Panc1 (cell line): ENCODE measurements around the gene ELP2. TPM values are rescaled to one million over a fixed set of nuclear protein-coding genes. Genes with fewer than 3 reads are reported as not detected.

Source experiments
- ATAC-seq: fragments of 200-7000 bp; cut with Tn5 transposase; 2 replicates; pipeline ENCODE4 v1.9.1; 2020; ENCODE audit warnings: mild to moderate bottlenecking, moderate library complexity
- BruUV-seq: library from RNA; stranded (reverse); fragments of 400-500 nt; replicated peaks from 2 replicates; lab custom pipeline; 2021; lab: Mats Ljungman, UMichigan
- CTCF ChIA-PET: fragments of 300-600 bp; sonication (Branson Sonifier 250); formaldehyde crosslinking; loops from one replicate; lab custom pipeline; 2022; ENCODE audit warnings: antibody characterized with exemption; lab: Charles Lee
- POLR2A ChIA-PET: fragments of 300-600 bp; sonication (Branson Sonifier 250); formaldehyde crosslinking; loops from one replicate; lab custom pipeline; 2022; ENCODE audit warnings: antibody characterized with exemption; lab: Charles Lee
- DNase-seq: peaks from one replicate; pipeline ENCODE4 v3.0.0-alpha.2; 2010; ENCODE audit warnings: low read depth, low spot score
- H3K27ac ChIP-seq: 2 replicates; pipeline ENCODE4 v1.5.1; 2011; ENCODE audit warnings: mild to moderate bottlenecking, low read length, inconsistent platforms
- H3K27me3 ChIP-seq: fragments of 200-500 bp; sonication (Bioruptor generic); 2 replicates; pipeline ENCODE4 v1.6.0; 2014; ENCODE audit warnings: low read length, inconsistent platforms; ENCODE audit not compliant: control insufficient read depth, insufficient read depth
- H3K36me3 ChIP-seq: fragments of 200-500 bp; sonication (Bioruptor generic); 2 replicates; pipeline ENCODE4 v1.5.1; 2014; ENCODE audit warnings: inconsistent platforms, mild to moderate bottlenecking, low read length, moderate library complexity; ENCODE audit not compliant: control insufficient read depth, insufficient read depth
- H3K4me1 ChIP-seq: 2 replicates; pipeline ENCODE4 v1.5.1; 2011; ENCODE audit warnings: inconsistent platforms, mild to moderate bottlenecking, low read length, moderate library complexity; ENCODE audit not compliant: control insufficient read depth, insufficient read depth
- H3K4me3 ChIP-seq, 2 experiments: 2 replicates each; pipeline ENCODE4 v1.5.1; 2011 to 2012; ENCODE audit warnings: low read depth in 2 of 2, low read length in 2 of 2, mild to moderate bottlenecking in 2 of 2, inconsistent platforms in 1 of 2, moderate library complexity in 1 of 2
- H3K9me3 ChIP-seq: fragments of 200-500 bp; sonication (Bioruptor generic); 2 replicates; pipeline ENCODE4 v1.5.1; 2014; ENCODE audit warnings: low read depth, mild to moderate bottlenecking, inconsistent platforms, low read length, moderate library complexity; ENCODE audit not compliant: control insufficient read depth, insufficient read depth
- POLR2AphosphoS5 ChIP-seq: IDR thresholded peaks from 2 replicates; pipeline ENCODE4 v1.6.1; 2012; ENCODE audit warnings: mild to moderate bottlenecking, low read depth, low read length, moderate library complexity
- SIN3A ChIP-seq: IDR thresholded peaks from 2 replicates; pipeline ENCODE4 v1.6.1; 2012; ENCODE audit warnings: low read depth, mild to moderate bottlenecking, low read length, moderate library complexity, borderline replicate concordance; ENCODE audit not compliant: insufficient read depth
- TCF7L2 ChIP-seq: IDR thresholded peaks from 2 replicates; pipeline ENCODE4 v1.6.1; 2011; ENCODE audit warnings: mild to moderate bottlenecking, low read depth, low read length, inconsistent platforms
- in situ Hi-C: cut with HindIII; loops from 2 replicates; pipeline ENCODE4 v1.10.0; 2016; ENCODE audit warnings: low sequenced_read_pairs, low pct_unique_long_range_greater_than_20kb
- intact Hi-C: fragments of 100-400 bp; cut with micrococcal nuclease; formaldehyde crosslinking; loops from one replicate; pipeline ENCODE4 v1.10.0; 2022; ENCODE audit not compliant: unreplicated experiment
- total RNA-seq: library from RNA; stranded (reverse); gene quantifications from one replicate; pipeline ENCODE4 v1.2.1, GENCODE V29; 2021; ENCODE audit not compliant: unreplicated experiment
- TF ChIP-seq, protein P1 (sequence below): fragments of 450-650 bp; IDR thresholded peaks from 2 replicates; pipeline ENCODE4 v1.5.1; 2017; ENCODE audit warnings: mild to moderate bottlenecking
- TF ChIP-seq, protein P2 (sequence below), 2 experiments: IDR thresholded peaks; 2 replicates each; pipeline ENCODE4 v1.6.1; 2011 to 2012; ENCODE audit warnings: low read depth in 2 of 2, control low read depth in 1 of 2, low read length in 1 of 2, mild to moderate bottlenecking in 1 of 2, moderate library complexity in 1 of 2; ENCODE audit not compliant: insufficient read depth in 1 of 2

Gene ELP2
- total RNA-seq, 1 experiment from 2014 or later, result 48.8 TPM

DNA sequence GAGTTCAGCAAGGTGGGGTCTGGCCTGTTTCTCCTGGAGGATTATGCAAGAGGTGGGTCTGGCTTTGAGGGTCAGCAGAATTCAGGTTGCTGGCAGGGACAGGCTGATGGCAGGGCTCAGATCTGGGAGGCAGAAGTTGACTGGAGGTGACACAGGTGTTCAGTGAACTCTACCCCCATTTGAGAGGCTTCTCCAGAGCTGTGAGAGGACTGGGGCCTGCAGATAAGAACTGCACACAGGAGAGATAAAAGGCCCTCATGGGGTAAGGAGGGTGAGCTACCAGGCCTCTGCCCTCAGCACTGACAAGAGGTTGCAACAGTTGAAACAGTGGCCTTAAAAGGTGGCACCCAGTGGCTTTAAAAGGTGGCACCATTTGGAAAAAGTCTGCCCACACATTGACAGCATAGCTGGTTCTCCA is 70.7 kb downstream of the ELP2 start:
- DNase-seq (no peak), ATAC-seq (no peak)
- ChIA-PET POLR2A (no interaction called here), CTCF (no interaction called here)
- H3K27ac ChIP-seq, result no peak overlapping the region
- no peak for TF ChIP-seq POLR2AphosphoS5
- TF ChIP-seq, protein P1, sequence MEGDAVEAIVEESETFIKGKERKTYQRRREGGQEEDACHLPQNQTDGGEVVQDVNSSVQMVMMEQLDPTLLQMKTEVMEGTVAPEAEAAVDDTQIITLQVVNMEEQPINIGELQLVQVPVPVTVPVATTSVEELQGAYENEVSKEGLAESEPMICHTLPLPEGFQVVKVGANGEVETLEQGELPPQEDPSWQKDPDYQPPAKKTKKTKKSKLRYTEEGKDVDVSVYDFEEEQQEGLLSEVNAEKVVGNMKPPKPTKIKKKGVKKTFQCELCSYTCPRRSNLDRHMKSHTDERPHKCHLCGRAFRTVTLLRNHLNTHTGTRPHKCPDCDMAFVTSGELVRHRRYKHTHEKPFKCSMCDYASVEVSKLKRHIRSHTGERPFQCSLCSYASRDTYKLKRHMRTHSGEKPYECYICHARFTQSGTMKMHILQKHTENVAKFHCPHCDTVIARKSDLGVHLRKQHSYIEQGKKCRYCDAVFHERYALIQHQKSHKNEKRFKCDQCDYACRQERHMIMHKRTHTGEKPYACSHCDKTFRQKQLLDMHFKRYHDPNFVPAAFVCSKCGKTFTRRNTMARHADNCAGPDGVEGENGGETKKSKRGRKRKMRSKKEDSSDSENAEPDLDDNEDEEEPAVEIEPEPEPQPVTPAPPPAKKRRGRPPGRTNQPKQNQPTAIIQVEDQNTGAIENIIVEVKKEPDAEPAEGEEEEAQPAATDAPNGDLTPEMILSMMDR, result no peak
- TF ChIP-seq, protein P2, sequence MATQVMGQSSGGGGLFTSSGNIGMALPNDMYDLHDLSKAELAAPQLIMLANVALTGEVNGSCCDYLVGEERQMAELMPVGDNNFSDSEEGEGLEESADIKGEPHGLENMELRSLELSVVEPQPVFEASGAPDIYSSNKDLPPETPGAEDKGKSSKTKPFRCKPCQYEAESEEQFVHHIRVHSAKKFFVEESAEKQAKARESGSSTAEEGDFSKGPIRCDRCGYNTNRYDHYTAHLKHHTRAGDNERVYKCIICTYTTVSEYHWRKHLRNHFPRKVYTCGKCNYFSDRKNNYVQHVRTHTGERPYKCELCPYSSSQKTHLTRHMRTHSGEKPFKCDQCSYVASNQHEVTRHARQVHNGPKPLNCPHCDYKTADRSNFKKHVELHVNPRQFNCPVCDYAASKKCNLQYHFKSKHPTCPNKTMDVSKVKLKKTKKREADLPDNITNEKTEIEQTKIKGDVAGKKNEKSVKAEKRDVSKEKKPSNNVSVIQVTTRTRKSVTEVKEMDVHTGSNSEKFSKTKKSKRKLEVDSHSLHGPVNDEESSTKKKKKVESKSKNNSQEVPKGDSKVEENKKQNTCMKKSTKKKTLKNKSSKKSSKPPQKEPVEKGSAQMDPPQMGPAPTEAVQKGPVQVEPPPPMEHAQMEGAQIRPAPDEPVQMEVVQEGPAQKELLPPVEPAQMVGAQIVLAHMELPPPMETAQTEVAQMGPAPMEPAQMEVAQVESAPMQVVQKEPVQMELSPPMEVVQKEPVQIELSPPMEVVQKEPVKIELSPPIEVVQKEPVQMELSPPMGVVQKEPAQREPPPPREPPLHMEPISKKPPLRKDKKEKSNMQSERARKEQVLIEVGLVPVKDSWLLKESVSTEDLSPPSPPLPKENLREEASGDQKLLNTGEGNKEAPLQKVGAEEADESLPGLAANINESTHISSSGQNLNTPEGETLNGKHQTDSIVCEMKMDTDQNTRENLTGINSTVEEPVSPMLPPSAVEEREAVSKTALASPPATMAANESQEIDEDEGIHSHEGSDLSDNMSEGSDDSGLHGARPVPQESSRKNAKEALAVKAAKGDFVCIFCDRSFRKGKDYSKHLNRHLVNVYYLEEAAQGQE (IDR thresholded peaks at IDR 0.05; ENCODE audit: insufficient read depth in 1 of 2, low read depth in 2 of 2, low read length in 1 of 2), result no peak
- no peaks in the 10 kb centered on the region for H3K27me3 ChIP-seq
- H3K4me3 ChIP-seq, result no peak overlapping the region
- BruUV-seq, result no TSS peak
- H3K9me3 ChIP-seq, result no peaks in the 10 kb centered on the region
- no peaks in the 10 kb centered on the region for H3K36me3 ChIP-seq
- in situ Hi-C loops, result no loop called here
- H3K4me1 ChIP-seq, result no peaks in the 10 kb centered on the region
- intact Hi-C loops, result no loop called here

DNA sequence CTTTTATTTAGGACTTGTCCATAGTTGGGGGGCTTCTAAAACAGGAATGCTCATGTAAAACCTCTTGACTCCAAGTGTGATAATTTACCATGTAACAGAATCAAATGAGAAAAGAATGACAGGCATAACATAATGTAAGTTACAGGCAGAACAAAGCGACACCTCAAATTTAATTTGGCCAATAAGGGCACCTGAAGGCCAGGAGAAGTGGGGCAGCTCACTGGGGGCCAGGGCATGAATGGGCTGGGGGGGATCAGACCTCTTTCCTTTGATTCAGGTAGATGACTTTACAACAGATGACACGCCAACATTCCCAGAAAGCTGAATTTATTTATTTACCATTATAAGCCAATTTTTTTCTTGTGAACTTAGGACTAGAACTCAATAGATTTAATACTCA is 72.1 kb downstream of the ELP2 start:
- intact Hi-C loops, result no loop called here
- no peak overlapping the region for H3K4me3 ChIP-seq
- no peaks in the 10 kb centered on the region for H3K27me3 ChIP-seq
- in situ Hi-C loops, result no loop called here
- no peak for TF ChIP-seq TCF7L2
- TF ChIP-seq SIN3A, result no peak
- no peak for TF ChIP-seq POLR2AphosphoS5
- TF ChIP-seq, protein P2 (IDR thresholded peaks at IDR 0.05; ENCODE audit: insufficient read depth in 1 of 2, low read depth in 2 of 2, low read length in 1 of 2), result no peak
- TF ChIP-seq, protein P1, result no peak
- DNase-seq (no peak), ATAC-seq (no peak)
- CTCF ChIA-PET, result no interaction called here
- H3K27ac ChIP-seq, result no peak overlapping the region
- no TSS peak for BruUV-seq
- POLR2A ChIA-PET, result no interaction called here
- no peaks in the 10 kb centered on the region for H3K36me3 ChIP-seq
- H3K9me3 ChIP-seq, result no peaks in the 10 kb centered on the region
- H3K4me1 ChIP-seq, result no peaks in the 10 kb centered on the region
